Ramos (cell line): Measurements from ENCODE around the gene CYP19A1.
"Not testable (repeated sequence)": the region's sequence is repeated elsewhere in the genome, so short reads cannot be mapped to it uniquely, and the experiment has no call there.

Experiments
- in situ Hi-C: fragments of 300-500 bp; cut with MboI; formaldehyde crosslinking; loops from one replicate; pipeline ENCODE4 v1.14.3; 2022; ENCODE audit warnings: low sequenced_read_pairs; ENCODE audit not compliant: unreplicated experiment

Gene CYP19A1

DNA sequence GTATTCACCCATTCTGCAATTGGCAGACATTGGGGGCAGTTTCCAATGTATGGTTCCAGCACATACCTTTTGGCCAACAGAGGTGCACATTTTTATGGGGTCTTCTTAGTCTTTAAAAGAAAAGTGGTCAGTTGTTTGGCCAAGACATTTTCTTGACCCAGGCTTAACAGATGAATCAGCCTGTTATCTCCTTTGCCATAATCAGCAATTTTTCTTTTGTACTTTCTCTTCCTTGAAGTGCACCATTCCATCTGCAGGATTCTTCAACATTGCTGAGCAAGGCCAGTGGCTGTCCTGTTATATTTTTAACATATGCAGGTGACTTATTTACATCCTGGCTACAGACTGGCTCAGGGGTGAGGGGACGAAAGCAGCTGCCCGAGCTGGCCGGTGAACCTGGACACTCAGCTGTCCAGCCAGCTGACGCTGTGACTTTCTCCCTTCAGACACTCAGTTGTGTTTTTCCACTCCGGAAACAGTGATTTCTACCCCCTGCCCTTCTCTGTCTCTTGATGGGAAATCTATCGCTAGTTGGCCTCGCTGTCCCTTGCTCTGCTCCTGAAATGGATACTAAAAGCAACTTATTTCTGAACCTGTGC, 147.2 kb downstream of the CYP19A1 start:
- in situ Hi-C loops: no loop called here

DNA sequence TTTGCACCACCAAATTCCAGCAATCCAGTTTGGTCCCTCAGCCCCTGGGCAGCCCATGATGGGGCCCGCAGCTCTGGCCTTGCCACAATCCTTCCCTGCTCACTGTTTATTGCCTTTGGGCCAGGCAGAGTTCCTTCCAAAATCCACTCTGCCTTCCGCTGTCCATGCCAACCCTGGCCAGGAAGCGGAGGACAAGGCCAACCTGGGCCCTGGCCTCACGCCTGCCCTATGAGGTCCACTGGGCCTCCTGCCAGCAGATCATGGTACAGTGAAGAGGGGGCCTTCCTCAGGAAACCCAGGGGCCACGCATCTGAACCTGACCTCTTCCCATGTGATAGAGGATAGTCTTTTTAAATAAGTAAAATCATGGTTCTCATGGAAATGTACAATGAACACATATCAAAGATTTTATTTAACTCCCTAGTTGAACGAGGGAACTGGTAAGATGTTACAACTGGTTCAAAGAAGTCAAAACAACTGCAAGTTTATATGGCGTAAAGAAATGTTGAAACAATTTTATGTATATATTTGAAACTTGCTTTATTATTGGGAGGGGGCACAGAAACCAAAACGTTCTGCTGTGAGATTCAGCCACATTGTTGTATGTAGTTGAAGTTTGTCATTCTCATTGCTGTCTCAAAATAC, 147.8 kb downstream of the CYP19A1 start:
- in situ Hi-C loops: no loop called here

DNA sequence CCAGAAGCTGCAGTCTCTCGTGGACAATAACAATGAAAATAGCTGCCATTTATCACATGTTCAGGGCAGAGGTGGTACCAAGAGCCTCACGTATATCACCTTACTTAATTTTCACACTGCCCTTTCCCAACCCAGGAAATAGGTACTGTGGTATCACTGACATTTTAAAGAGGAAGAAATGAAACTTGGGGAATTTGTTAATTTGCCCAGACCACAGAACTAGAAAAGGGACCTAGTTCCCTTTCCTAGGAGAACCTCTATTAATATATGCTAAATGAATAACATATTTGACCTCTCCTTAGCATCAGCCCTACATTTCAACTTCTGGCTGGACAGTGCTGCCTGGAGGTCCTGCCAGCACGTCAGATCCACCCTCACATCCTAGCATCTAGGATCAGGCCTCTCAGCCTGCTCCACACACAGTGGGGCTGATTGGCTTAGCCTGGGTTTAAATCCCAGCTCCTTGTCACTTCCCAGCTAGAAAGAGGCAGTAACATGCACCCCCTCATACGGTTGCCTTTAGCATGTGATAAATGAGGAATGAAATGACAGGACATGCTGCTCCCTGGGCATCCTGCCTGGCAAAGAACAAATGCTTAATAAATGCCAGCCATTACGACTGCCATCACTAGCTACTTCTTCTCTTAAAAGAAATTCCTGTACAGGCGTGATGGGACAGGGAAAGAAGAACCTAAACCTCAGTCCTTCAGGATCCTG, 148.6 kb downstream of the CYP19A1 start:
- in situ Hi-C loops: no loop called here

- in situ Hi-C loops: not testable (repeated sequence)
These were observed 149.6 kb downstream of the CYP19A1 start for GRCh38 chr15:51188791-51189190.

- in situ Hi-C loops: no loop called here
These were observed 151.5 kb downstream of the CYP19A1 start for GRCh38 chr15:51186891-51187290.

- in situ Hi-C loops: no loop called here
These were observed 152.2 kb downstream of the CYP19A1 start for GRCh38 chr15:51186181-51186705.

DNA sequence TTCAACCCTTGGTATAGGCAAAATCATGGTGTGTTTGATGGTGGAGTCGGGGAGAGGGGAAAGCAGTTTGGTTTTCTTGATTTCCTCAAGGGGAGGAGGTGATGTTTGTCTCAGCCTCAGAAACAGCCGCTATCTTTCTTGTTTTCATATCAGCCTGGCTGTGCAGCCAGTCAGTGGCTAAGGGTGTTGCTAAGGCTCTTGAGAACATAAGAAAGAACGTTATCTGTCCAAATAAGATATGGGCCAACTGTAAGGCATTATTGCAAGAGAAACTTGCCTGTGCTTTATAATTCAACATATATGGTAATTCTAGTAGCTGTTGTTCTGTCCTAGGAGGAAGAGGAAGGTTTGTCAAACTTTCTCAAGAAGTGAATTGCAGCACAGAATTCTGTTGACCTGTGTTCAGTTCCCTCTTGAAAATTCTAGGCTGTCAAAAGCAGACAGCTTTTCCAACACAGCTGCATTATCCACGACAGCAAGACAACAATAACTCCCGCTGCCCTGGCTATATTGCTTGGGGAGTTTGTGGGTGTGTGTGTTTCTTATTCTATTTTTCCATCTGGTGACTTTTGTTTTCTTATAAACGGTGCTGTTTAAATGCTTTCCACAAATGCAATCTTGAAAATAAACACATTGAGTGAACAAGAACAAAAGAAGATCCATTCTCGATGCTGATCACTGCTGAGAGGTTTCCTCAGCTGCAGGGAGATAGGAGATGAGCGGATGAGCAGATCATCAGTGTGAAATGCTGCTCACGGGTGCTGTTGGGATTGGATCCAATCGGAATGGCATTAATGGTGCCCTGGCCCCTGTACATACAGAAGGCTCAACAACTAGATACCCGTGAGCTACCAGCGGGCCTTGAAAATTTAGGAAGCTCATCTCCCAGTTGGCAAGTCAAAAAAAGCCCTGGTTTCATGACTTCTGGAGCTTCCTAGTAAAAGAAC, 152.9 kb downstream of the CYP19A1 start:
- in situ Hi-C loops: no loop called here

DNA sequence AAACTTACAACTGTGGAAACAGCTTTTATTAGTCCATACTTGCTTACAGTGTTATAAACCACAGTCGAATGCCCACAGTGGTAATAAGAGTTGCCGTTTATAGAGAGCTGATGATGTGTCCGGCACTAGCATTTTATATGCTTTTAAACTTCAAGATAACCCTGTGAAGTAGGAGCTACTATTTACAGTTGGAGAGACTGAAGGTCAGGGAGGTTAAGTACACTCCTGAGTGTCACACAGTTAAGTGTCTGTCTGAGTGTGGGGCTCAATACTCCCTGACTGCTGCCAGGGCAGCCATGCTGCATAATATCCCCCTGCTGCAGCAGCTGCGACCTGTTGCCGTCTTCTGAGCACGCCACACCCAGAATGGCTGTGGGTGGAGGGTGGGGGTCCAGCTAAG, 153.8 kb downstream of the CYP19A1 start:
- in situ Hi-C loops: no loop called here

DNA sequence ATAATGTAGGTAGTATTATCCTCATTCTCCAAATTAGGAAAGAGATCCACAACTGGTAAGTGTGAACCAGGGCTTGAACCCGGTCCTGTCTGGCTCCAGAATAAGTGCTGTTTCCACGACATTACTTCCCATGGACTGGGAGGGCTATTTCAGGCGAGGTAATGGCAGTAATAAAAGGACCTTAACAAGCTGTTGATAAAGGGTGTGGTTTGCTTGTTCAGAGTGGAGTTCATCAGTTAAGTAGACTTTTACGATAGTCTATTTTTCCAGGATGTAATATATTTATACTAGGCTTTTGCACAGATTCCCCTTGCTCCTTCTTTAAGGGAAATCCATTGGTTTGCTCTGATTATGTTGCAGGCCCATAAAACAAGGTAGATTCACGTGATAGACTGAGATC, 155.3 kb downstream of the CYP19A1 start:
- in situ Hi-C loops: no loop called here

DNA sequence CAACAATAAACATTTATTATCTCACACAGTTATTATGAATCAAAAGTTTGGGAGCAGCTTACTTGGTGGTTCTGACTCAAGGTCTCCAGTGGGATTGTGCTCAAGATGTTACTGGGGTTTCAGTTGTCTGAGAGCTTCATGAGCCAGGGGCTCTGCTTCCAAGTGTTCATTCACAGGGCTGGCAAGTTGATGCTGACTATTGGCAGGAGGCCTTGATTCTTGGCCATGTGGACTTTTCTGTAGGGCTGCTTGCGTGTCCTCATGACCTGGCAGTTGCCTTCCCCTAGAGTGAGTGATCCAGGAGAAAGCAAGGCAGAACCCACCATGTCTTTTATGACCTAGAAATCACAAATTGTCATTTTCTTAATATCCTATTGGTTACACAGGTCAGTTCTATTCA, 156.5 kb downstream of the CYP19A1 start:
- in situ Hi-C loops: no loop called here

DNA sequence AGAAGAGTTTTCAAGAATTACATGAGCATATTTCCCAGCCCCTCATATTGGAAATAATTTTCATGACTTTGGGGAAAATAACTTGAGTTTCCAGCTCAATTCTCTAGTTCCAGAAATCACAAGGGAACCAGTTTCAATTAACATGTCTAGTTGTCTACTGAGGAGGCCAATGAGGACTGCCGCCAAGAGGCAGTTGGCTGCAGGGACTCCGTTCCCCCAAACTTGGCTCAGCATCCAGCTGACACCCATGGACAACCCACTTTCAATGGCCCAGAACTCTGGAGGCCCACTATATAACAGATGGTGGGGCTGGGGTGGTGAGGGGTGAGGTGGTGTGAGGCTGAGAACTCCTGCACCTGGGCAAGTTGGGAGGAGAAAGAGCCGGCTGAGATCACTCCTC, 157.2 kb downstream of the CYP19A1 start:
- in situ Hi-C loops: no loop called here

DNA sequence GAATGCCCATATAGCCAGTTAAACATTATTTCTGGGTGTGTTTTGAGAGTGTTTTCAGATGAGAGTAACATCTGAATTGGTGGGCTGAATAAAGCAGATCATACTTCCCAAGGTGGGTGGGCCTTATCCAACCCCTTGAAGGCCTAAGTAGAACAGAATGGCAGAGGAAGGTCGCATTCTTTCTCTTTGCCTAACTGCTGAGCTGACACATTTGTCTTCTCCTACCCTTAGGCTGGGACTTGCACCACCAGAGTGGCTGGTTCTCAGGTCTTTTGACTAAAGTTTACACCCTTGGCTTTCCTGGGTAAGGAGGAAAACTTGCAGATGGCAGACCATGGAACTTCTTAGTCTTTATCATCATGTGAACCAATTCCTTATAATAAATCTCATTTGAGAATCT, 157.9 kb downstream of the CYP19A1 start:
- in situ Hi-C loops: no loop called here

- in situ Hi-C loops: no loop called here
These were observed 158.4 kb downstream of the CYP19A1 start for GRCh38 chr15:51180011-51180410.

- in situ Hi-C loops: no loop called here
These were observed 166.2 kb downstream of the CYP19A1 start for GRCh38 chr15:51172193-51172592.

- in situ Hi-C loops: no loop called here
These were observed 166.8 kb downstream of the CYP19A1 start for GRCh38 chr15:51171634-51171932.

DNA sequence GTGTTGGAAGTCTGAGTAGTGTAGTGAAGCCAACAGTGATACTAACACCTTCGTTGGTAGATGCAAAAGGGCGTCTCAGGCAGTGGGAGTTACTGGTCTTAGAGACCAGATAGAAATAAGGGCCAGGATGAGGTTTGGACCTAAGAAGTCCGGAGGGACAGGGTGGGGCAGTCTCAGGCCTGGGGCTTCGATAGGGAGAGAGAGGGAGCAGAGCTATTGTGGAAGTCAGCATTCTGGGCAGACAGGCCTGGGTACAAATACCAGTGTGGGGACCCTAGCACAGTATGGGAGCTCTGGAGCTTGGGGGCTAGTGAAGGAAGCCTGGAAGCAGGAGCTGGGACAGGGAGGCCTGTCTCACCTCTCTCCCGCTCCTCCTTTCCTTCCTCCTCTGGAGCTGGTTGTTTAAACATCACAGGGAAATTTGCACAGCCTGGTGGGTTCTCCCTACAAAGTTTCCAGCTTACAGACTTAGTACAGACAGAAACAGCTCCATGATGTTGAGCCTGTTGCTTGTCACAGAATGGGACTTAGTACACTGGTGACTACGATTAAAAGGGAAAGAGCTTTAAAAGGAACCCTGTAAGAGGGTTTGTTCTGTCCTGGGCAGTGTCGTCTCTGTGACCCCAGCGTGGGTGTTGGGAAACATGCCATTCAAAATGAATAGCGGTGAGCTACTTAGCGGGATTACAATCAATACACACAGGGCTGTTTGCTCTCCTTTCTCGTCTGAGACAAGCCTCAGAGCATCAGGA, 167.3 kb downstream of the CYP19A1 start:
- in situ Hi-C loops: no loop called here

GRCh38 chr15:51168700-51169099, 169.7 kb downstream of the CYP19A1 start:
- in situ Hi-C loops: no loop called here

GRCh38 chr15:51163843-51164242, 174.6 kb downstream of the CYP19A1 start:
- in situ Hi-C loops: no loop called here

GRCh38 chr15:51162865-51163762, 175.3 kb downstream of the CYP19A1 start:
- in situ Hi-C loops: no loop called here
